ENCODE results near the gene GSE1.
A peak's percentile ranks its signal among the peaks of the same experiment; 100 is the strongest.

The GSE1 gene

DNA sequence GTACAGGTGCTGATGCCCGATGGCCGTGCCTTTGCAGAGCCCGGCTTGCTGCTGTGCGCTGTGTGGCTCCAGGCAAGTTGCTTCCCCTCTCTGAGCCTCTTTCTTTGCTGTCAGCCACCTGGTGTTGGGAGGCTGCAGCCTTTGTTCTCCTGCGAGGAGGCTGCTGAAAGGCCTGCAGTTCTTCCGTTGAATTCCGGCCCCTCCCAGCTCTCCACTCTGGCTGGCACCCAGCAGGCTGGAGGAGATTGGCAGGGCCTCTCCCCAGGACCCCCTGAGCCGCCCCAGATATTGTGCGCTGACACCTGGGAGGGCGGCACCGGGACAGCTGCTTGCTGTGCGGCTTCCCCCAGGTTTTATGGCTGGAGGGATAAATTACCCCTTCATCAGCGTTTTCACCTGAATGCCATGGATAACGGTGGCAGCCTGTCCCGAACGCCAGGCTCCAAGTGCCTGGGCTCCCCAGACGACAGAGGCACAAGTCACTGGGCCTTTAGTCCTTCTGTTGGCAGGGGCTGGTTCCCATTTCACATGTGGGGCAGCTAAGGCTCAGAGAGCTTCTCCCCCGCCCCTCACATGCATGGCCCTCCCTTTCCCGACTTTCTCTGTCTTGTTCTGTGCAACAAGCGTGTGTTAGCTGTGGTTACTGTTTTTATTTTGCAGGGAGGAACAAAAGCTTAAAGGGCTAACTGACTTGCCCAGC is 35.1 kb upstream of the GSE1 start:
- H3K27me3 ChIP-seq (ENCODE audit: control insufficient read depth, insufficient read depth, low read length), result no peaks in the 10 kb centered on the region
- H3K9me3 ChIP-seq (ENCODE audit: control insufficient read depth, low read length), result no peaks in the 10 kb centered on the region
- H3K9ac ChIP-seq (ENCODE audit: low read length), result no peak overlapping the region
- H3K4me1 ChIP-seq (ENCODE audit: control insufficient read depth, insufficient read depth, low read length), result peaks cover 57% of the 10 kb centered on the region
- no peak overlapping the region for H3K4me3 ChIP-seq (ENCODE audit: low read length)
- no peaks in the 10 kb centered on the region for H3K36me3 ChIP-seq (ENCODE audit: control insufficient read depth, insufficient read depth, low read length)

GRCh38 chr16:85578599-85578948 is 34.5 kb upstream of the GSE1 start:
- Histone ChIP-seq H3K4me3 (ENCODE audit: low read length) (no peak overlapping the region), H3K9ac (ENCODE audit: low read length) (no peak overlapping the region), H3K9me3 (ENCODE audit: control insufficient read depth, low read length) (no peaks in the 10 kb centered on the region), H3K4me1 (ENCODE audit: control insufficient read depth, insufficient read depth, low read length) (peaks cover 54% of the 10 kb centered on the region), H3K27me3 (ENCODE audit: control insufficient read depth, insufficient read depth, low read length) (no peaks in the 10 kb centered on the region), H3K36me3 (ENCODE audit: control insufficient read depth, insufficient read depth, low read length) (no peaks in the 10 kb centered on the region)

- peak overlapping the region; percentile 7 for H3K9ac ChIP-seq (ENCODE audit: low read length)
- peaks cover 48% of the 10 kb centered on the region for H3K4me1 ChIP-seq (ENCODE audit: control insufficient read depth, insufficient read depth, low read length)
- H3K9me3 ChIP-seq (ENCODE audit: control insufficient read depth, low read length), result no peaks in the 10 kb centered on the region
- H3K4me3 ChIP-seq (ENCODE audit: low read length), result no peak overlapping the region
- no peaks in the 10 kb centered on the region for H3K36me3 ChIP-seq (ENCODE audit: control insufficient read depth, insufficient read depth, low read length)
- H3K27me3 ChIP-seq (ENCODE audit: control insufficient read depth, insufficient read depth, low read length), result no peaks in the 10 kb centered on the region
Measured at GRCh38 chr16:85579191-85579590, 33.9 kb upstream of the GSE1 start.

- Histone ChIP-seq H3K9me3 (ENCODE audit: control insufficient read depth, low read length) (no peaks in the 10 kb centered on the region), H3K27me3 (ENCODE audit: control insufficient read depth, insufficient read depth, low read length) (no peaks in the 10 kb centered on the region), H3K36me3 (ENCODE audit: control insufficient read depth, insufficient read depth, low read length) (no peaks in the 10 kb centered on the region), H3K4me1 (ENCODE audit: control insufficient read depth, insufficient read depth, low read length) (peaks cover 39% of the 10 kb centered on the region), H3K4me3 (ENCODE audit: low read length) (no peak overlapping the region), H3K9ac (ENCODE audit: low read length) (peak overlapping the region; percentile 7)
Measured at GRCh38 chr16:85579923-85580580, 33.1 kb upstream of the GSE1 start.

DNA sequence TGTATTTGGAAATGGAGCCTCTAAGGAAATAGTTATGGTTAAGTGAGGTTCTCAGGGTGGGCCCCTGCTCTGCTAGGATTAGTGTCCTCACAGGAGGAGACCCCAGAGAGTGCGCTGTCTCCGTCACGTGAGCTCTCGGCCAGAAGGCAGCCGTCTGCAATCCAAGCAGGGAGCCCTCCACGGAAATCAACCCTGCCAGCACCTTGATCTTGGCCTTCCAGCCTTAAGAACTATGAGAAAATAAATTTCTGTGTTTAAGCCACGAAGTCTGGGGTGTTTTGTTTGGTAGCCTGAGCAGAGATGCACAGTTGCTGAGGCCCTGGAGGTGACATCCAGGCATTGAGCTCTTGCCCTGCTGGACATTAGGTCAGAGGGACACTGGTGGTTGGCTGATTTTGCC is 32.4 kb upstream of the GSE1 start:
- Histone ChIP-seq H3K4me3 (ENCODE audit: low read length) (no peak overlapping the region), H3K9me3 (ENCODE audit: control insufficient read depth, low read length) (no peaks in the 10 kb centered on the region), H3K9ac (ENCODE audit: low read length) (no peak overlapping the region), H3K4me1 (ENCODE audit: control insufficient read depth, insufficient read depth, low read length) (peaks cover 35% of the 10 kb centered on the region), H3K27me3 (ENCODE audit: control insufficient read depth, insufficient read depth, low read length) (no peaks in the 10 kb centered on the region), H3K36me3 (ENCODE audit: control insufficient read depth, insufficient read depth, low read length) (no peaks in the 10 kb centered on the region)

DNA sequence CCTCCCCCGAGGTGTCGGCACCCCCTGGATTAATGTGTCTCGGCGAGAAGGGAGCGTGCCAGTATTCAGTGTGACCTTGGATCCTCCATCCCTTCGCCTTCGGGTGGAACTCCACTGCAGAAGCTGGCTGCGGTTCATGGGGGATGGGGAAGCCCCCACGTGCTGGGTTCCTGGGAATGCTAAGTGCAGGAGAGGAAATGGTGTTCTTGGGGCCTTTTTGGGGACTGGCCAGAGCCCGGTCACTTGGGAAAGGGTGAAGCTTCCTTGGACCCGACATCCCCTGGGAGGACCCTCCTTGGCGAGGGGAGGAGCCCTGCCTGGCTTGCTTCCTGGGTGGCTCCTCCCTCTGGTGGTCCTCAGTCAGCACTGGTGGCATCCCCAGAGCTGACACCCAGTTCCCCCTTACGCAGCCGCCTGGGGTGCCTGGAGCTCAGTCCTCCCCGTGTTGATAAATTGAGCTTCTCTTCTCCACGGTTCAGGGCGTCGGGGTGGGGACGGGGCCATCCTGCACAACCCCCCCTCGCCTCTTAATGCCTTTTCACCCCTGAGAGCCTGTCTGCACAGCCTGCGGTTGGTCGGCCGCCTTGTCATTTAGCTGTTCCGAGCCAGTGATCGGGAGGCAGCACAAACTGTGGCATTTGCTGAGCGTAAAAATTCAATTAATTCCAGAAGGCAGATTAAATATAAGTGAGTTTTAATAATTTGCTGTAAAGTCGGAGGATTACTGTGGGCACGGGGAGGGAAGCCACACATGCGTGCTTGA is 30.7 kb upstream of the GSE1 start:
- H3K9me3 ChIP-seq (ENCODE audit: control insufficient read depth, low read length), result no peaks in the 10 kb centered on the region
- no peak overlapping the region for H3K9ac ChIP-seq (ENCODE audit: low read length)
- H3K36me3 ChIP-seq (ENCODE audit: control insufficient read depth, insufficient read depth, low read length), result no peaks in the 10 kb centered on the region
- H3K4me3 ChIP-seq (ENCODE audit: low read length), result no peak overlapping the region
- H3K27me3 ChIP-seq (ENCODE audit: control insufficient read depth, insufficient read depth, low read length), result no peaks in the 10 kb centered on the region
- peaks cover 28% of the 10 kb centered on the region for H3K4me1 ChIP-seq (ENCODE audit: control insufficient read depth, insufficient read depth, low read length)

- Histone ChIP-seq H3K4me3 (ENCODE audit: low read length) (no peak overlapping the region), H3K4me1 (ENCODE audit: control insufficient read depth, insufficient read depth, low read length) (peaks cover 23% of the 10 kb centered on the region), H3K9ac (ENCODE audit: low read length) (no peak overlapping the region), H3K9me3 (ENCODE audit: control insufficient read depth, low read length) (no peaks in the 10 kb centered on the region), H3K27me3 (ENCODE audit: control insufficient read depth, insufficient read depth, low read length) (no peaks in the 10 kb centered on the region), H3K36me3 (ENCODE audit: control insufficient read depth, insufficient read depth, low read length) (no peaks in the 10 kb centered on the region)
Measured at GRCh38 chr16:85583491-85584181, 29.5 kb upstream of the GSE1 start.

GRCh38 chr16:85584267-85584666 is 28.9 kb upstream of the GSE1 start:
- peaks cover 18% of the 10 kb centered on the region for H3K4me1 ChIP-seq (ENCODE audit: control insufficient read depth, insufficient read depth, low read length)
- no peaks in the 10 kb centered on the region for H3K9me3 ChIP-seq (ENCODE audit: control insufficient read depth, low read length)
- no peaks in the 10 kb centered on the region for H3K27me3 ChIP-seq (ENCODE audit: control insufficient read depth, insufficient read depth, low read length)
- no peak overlapping the region for H3K4me3 ChIP-seq (ENCODE audit: low read length)
- H3K9ac ChIP-seq (ENCODE audit: low read length), result no peak overlapping the region
- no peaks in the 10 kb centered on the region for H3K36me3 ChIP-seq (ENCODE audit: control insufficient read depth, insufficient read depth, low read length)

- H3K9me3 ChIP-seq (ENCODE audit: control insufficient read depth, low read length), result no peaks in the 10 kb centered on the region
- no peak overlapping the region for H3K4me3 ChIP-seq (ENCODE audit: low read length)
- H3K4me1 ChIP-seq (ENCODE audit: control insufficient read depth, insufficient read depth, low read length), result peaks cover 12% of the 10 kb centered on the region
- no peaks in the 10 kb centered on the region for H3K27me3 ChIP-seq (ENCODE audit: control insufficient read depth, insufficient read depth, low read length)
- no peaks in the 10 kb centered on the region for H3K36me3 ChIP-seq (ENCODE audit: control insufficient read depth, insufficient read depth, low read length)
- H3K9ac ChIP-seq (ENCODE audit: low read length), result no peak overlapping the region
Measured at GRCh38 chr16:85584819-85585282, 28.3 kb upstream of the GSE1 start.

- H3K9ac ChIP-seq (ENCODE audit: low read length), result no peak overlapping the region
- no peaks in the 10 kb centered on the region for H3K9me3 ChIP-seq (ENCODE audit: control insufficient read depth, low read length)
- no peaks in the 10 kb centered on the region for H3K36me3 ChIP-seq (ENCODE audit: control insufficient read depth, insufficient read depth, low read length)
- peaks cover 8% of the 10 kb centered on the region for H3K4me1 ChIP-seq (ENCODE audit: control insufficient read depth, insufficient read depth, low read length)
- H3K4me3 ChIP-seq (ENCODE audit: low read length), result no peak overlapping the region
- H3K27me3 ChIP-seq (ENCODE audit: control insufficient read depth, insufficient read depth, low read length), result no peaks in the 10 kb centered on the region
Measured at GRCh38 chr16:85585711-85586110, 27.4 kb upstream of the GSE1 start.

DNA sequence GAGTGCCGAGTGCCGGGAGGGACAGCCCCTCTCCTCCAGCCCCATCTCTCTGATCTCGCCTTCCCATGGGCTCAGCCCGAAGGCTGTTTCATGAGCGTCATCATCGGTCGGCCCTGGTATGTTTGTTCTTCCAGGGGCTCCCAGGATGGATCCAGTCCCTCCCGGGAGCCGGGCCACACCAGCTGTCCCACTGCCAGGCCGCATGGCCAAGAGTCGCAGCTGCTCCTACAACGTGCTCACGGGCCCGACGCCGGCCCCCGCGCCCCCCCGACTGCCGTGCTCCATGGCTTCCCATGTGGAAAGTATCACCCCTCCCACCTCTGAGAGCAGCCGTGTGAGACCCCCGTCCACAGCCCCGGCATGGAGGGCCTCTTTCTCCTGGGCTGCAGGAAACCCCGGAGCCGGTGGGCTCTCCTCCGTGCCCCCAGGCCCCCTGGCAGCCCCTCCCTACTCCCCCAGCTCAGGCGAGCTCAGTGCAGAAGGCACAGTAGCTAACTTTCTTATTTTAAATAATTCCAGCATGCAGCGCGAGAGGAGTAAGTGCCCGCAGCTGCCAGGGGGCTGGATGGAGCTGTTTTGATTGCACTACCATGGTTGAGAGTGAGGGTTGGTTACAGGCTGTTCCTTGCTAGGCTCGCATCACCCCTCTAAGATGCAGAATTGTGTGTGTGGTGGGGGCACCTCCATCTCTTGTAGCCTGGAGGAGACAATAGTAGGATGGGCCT is 26.6 kb upstream of the GSE1 start:
- Histone ChIP-seq H3K9me3 (ENCODE audit: control insufficient read depth, low read length) (no peaks in the 10 kb centered on the region), H3K4me3 (ENCODE audit: low read length) (no peak overlapping the region), H3K36me3 (ENCODE audit: control insufficient read depth, insufficient read depth, low read length) (no peaks in the 10 kb centered on the region), H3K4me1 (ENCODE audit: control insufficient read depth, insufficient read depth, low read length) (peaks cover 8% of the 10 kb centered on the region), H3K27me3 (ENCODE audit: control insufficient read depth, insufficient read depth, low read length) (no peaks in the 10 kb centered on the region), H3K9ac (ENCODE audit: low read length) (no peak overlapping the region)
